ENCODE data around the gene ZNF354B. TPM values are rescaled to one million over a fixed set of nuclear protein-coding genes. Genes with fewer than 3 reads are reported as not detected.

The ZNF354B gene
- total RNA-seq, 1 experiment from 2014 or later = 26.2 TPM

- TF ChIP-seq, protein P1, sequence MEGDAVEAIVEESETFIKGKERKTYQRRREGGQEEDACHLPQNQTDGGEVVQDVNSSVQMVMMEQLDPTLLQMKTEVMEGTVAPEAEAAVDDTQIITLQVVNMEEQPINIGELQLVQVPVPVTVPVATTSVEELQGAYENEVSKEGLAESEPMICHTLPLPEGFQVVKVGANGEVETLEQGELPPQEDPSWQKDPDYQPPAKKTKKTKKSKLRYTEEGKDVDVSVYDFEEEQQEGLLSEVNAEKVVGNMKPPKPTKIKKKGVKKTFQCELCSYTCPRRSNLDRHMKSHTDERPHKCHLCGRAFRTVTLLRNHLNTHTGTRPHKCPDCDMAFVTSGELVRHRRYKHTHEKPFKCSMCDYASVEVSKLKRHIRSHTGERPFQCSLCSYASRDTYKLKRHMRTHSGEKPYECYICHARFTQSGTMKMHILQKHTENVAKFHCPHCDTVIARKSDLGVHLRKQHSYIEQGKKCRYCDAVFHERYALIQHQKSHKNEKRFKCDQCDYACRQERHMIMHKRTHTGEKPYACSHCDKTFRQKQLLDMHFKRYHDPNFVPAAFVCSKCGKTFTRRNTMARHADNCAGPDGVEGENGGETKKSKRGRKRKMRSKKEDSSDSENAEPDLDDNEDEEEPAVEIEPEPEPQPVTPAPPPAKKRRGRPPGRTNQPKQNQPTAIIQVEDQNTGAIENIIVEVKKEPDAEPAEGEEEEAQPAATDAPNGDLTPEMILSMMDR (IDR thresholded peaks at IDR 0.05) = no peak
- TF ChIP-seq, protein P2, sequence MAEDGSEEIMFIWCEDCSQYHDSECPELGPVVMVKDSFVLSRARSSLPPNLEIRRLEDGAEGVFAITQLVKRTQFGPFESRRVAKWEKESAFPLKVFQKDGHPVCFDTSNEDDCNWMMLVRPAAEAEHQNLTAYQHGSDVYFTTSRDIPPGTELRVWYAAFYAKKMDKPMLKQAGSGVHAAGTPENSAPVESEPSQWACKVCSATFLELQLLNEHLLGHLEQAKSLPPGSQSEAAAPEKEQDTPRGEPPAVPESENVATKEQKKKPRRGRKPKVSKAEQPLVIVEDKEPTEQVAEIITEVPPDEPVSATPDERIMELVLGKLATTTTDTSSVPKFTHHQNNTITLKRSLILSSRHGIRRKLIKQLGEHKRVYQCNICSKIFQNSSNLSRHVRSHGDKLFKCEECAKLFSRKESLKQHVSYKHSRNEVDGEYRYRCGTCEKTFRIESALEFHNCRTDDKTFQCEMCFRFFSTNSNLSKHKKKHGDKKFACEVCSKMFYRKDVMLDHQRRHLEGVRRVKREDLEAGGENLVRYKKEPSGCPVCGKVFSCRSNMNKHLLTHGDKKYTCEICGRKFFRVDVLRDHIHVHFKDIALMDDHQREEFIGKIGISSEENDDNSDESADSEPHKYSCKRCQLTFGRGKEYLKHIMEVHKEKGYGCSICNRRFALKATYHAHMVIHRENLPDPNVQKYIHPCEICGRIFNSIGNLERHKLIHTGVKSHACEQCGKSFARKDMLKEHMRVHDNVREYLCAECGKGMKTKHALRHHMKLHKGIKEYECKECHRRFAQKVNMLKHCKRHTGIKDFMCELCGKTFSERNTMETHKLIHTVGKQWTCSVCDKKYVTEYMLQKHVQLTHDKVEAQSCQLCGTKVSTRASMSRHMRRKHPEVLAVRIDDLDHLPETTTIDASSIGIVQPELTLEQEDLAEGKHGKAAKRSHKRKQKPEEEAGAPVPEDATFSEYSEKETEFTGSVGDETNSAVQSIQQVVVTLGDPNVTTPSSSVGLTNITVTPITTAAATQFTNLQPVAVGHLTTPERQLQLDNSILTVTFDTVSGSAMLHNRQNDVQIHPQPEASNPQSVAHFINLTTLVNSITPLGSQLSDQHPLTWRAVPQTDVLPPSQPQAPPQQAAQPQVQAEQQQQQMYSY (CRISPR knock-in tag; IDR thresholded peaks at IDR 0.05) = no peak
- TF ChIP-seq, protein P3, sequence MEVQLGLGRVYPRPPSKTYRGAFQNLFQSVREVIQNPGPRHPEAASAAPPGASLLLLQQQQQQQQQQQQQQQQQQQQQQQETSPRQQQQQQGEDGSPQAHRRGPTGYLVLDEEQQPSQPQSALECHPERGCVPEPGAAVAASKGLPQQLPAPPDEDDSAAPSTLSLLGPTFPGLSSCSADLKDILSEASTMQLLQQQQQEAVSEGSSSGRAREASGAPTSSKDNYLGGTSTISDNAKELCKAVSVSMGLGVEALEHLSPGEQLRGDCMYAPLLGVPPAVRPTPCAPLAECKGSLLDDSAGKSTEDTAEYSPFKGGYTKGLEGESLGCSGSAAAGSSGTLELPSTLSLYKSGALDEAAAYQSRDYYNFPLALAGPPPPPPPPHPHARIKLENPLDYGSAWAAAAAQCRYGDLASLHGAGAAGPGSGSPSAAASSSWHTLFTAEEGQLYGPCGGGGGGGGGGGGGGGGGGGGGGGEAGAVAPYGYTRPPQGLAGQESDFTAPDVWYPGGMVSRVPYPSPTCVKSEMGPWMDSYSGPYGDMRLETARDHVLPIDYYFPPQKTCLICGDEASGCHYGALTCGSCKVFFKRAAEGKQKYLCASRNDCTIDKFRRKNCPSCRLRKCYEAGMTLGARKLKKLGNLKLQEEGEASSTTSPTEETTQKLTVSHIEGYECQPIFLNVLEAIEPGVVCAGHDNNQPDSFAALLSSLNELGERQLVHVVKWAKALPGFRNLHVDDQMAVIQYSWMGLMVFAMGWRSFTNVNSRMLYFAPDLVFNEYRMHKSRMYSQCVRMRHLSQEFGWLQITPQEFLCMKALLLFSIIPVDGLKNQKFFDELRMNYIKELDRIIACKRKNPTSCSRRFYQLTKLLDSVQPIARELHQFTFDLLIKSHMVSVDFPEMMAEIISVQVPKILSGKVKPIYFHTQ (CRISPR knock-in tag; IDR thresholded peaks at IDR 0.05) = no peak
- no peak for TF ChIP-seq TEAD4 (CRISPR knock-in tag; IDR thresholded peaks at IDR 0.05)
Measured at GRCh38 chr5:178818094-178818493, 41.7 kb upstream of the ZNF354B start (continued).

DNA sequence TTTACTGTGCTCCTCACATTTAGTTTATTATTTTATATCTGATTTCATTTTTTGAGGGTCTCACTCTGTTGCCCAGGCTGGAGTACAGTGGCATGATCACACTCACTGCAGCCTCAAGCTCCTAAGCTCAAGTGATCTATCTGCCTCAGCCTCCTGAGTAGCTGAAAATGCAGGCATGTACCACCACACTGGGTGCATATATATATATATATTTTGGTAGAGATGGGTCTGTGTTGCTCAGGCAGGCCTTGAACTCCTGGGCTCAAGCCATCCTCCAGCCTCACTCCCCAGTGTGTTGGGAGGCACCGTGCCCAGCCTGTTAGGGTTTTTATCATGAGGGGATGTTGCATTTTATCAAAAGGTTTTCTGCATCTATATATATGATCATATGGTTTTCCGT, 39.8 kb upstream of the ZNF354B start:
- no peak for DNase-seq (ENCODE audit: low spot score)
- CTCF ChIA-PET = no interaction called here
- no peak for ATAC-seq
- TF ChIP-seq, protein P4, sequence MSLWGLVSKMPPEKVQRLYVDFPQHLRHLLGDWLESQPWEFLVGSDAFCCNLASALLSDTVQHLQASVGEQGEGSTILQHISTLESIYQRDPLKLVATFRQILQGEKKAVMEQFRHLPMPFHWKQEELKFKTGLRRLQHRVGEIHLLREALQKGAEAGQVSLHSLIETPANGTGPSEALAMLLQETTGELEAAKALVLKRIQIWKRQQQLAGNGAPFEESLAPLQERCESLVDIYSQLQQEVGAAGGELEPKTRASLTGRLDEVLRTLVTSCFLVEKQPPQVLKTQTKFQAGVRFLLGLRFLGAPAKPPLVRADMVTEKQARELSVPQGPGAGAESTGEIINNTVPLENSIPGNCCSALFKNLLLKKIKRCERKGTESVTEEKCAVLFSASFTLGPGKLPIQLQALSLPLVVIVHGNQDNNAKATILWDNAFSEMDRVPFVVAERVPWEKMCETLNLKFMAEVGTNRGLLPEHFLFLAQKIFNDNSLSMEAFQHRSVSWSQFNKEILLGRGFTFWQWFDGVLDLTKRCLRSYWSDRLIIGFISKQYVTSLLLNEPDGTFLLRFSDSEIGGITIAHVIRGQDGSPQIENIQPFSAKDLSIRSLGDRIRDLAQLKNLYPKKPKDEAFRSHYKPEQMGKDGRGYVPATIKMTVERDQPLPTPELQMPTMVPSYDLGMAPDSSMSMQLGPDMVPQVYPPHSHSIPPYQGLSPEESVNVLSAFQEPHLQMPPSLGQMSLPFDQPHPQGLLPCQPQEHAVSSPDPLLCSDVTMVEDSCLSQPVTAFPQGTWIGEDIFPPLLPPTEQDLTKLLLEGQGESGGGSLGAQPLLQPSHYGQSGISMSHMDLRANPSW (CRISPR knock-in tag; conservative IDR thresholded peaks at IDR 0.05; ENCODE audit: low read depth) = no peak
- Mint-ChIP-seq H3K9me3 (no peaks in the 10 kb centered on the region), H3K4me1 (peaks cover 19% of the 10 kb centered on the region), H3K27me3 (ENCODE audit: low read depth) (no peaks in the 10 kb centered on the region), H3K27ac (no peak overlapping the region), H3K36me3 (peaks cover 40% of the 10 kb centered on the region), H3K4me3 (no peak overlapping the region)
- POLR2A ChIA-PET = no interaction called here

DNA sequence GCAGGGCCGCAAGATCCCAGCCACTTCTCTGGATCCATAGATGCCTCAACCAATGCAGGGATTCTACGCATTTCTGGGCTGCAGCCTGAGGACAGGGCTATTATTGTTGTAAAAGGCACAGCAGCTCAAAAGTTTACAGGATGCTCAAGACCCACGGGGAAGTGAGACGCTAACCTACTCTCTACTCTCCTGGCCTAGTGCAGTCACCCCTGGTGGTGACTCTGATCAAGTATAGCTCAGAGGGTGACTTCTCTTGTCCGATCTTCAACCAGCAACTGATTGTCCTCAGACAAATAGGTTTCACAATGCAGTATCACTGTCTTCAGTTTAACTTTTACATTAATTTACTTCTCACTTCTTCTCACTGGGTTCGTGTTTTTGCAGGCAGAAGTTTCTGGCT, 34.3 kb upstream of the ZNF354B start:
- DNase-seq (ENCODE audit: low spot score) (no peak), ATAC-seq (peak; percentile 50)
- ChIA-PET CTCF (interaction anchor here (0.5 to 1.6 kb wide), 10 partner anchors 9 to 482 kb away, joined by 3 to 8 read pairs (median 4); partner anchors contain the start of genes ZNF354A and ZNF354B), POLR2A (interaction anchor here (0.5 to 1.4 kb wide), 2 partner anchors 52 to 94 kb away, joined by 4 to 5 read pairs; partner anchors contain the start of gene ZNF354A)
- peak overlapping the region; percentile 47; the same call in 1 of the 2 replicates for H3K4me3 Mint-ChIP-seq
- H3K9me3 Mint-ChIP-seq = peaks cover 3% of the 10 kb centered on the region
- no peaks in the 10 kb centered on the region for H3K27me3 Mint-ChIP-seq (ENCODE audit: low read depth)
- peak overlapping the region; percentile 97 for H3K27ac Mint-ChIP-seq
- H3K36me3 Mint-ChIP-seq = peaks cover 50% of the 10 kb centered on the region
- H3K4me1 Mint-ChIP-seq = peaks cover 62% of the 10 kb centered on the region
- TF ChIP-seq NFE2L1 (CRISPR knock-in tag; IDR thresholded peaks at IDR 0.05) (no peak), GTF2I (CRISPR knock-in tag; conservative IDR thresholded peaks at IDR 0.05) (no peak), PRRX2 (CRISPR knock-in tag; IDR thresholded peaks at IDR 0.05) (no peak), IRF1 (CRISPR knock-in tag; IDR thresholded peaks at IDR 0.05) (no peak), ZNF263 (CRISPR knock-in tag; IDR thresholded peaks at IDR 0.05; ENCODE audit: low read depth) (no peak), ZNF423 (CRISPR knock-in tag; IDR thresholded peaks at IDR 0.05) (no peak), ESRRA (CRISPR knock-in tag; IDR thresholded peaks at IDR 0.05; ENCODE audit: borderline replicate concordance) (no peak), NR3C1 (CRISPR knock-in tag; conservative IDR thresholded peaks at IDR 0.05; ENCODE audit: low read depth) (no peak), ZNF121 (CRISPR knock-in tag; IDR thresholded peaks at IDR 0.05) (no peak), CBFB (CRISPR knock-in tag; IDR thresholded peaks at IDR 0.05; ENCODE audit: low read depth) (no peak), MXD4 (CRISPR knock-in tag; IDR thresholded peaks at IDR 0.05; ENCODE audit: borderline replicate concordance) (no peak), ZNF416 (CRISPR knock-in tag; IDR thresholded peaks at IDR 0.05) (no peak), SMAD3 (CRISPR knock-in tag; IDR thresholded peaks at IDR 0.05; ENCODE audit: borderline replicate concordance) (no peak), NR2C2 (CRISPR knock-in tag; IDR thresholded peaks at IDR 0.05) (no peak), ZBTB21 (CRISPR knock-in tag; IDR thresholded peaks at IDR 0.05; ENCODE audit: borderline replicate concordance) (no peak)
- TF ChIP-seq, protein P5, sequence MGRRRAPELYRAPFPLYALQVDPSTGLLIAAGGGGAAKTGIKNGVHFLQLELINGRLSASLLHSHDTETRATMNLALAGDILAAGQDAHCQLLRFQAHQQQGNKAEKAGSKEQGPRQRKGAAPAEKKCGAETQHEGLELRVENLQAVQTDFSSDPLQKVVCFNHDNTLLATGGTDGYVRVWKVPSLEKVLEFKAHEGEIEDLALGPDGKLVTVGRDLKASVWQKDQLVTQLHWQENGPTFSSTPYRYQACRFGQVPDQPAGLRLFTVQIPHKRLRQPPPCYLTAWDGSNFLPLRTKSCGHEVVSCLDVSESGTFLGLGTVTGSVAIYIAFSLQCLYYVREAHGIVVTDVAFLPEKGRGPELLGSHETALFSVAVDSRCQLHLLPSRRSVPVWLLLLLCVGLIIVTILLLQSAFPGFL (CRISPR knock-in tag; IDR thresholded peaks at IDR 0.05; ENCODE audit: borderline replicate concordance) = no peak
